ENCODE measurements around the gene CTDSPL. TPM values are rescaled to one million over a fixed set of nuclear protein-coding genes. Genes with fewer than 3 reads are reported as not detected.

Gene CTDSPL
- total and polyA plus RNA-seq, 5 donors from 2014 or later: 0.08 to 1.7 TPM; not detected in 3

DNA sequence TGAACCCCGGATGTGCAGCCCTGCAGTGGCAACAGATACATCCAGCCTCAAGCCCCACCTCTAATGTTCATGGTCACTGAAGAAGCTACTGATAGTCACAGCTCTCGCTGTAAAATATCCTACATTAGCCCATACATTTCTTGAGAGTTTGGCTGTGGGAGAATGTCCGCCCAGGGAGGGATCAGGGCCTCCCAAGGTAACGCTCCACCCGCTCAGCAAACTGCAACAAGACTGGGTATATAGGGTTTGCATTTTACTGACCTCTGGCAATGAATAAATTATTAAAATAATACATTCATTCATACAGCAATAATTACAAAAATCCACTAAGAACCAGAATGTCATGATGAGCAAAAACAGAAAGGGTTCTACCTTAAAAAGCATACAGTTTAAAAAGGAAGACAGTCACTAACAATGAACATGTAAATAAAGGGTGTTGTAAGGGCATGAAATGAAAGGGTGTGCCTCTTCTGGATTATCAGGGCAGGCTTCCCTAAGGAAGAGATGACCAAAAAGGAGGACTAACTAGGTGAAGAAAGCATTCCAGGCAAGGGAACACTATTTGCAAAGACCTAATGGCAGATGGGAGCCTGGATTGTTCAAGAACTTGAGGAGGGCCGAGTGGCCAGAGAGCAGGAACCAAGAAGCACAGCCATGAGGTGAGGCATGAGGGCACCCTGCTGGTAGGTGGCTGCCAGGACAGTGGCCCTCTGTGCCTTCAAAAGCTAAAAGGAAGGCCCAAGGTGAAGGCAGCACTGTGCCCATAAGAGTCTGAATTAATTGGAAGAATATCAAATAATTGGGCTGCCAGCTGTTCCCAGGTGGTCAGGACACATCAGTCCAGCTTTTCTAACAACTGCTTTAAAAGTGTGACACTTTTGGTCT lies 28.1 kb upstream of the CTDSPL start:
- DNase-seq: no peak
- no peak overlapping the region for H3K27ac ChIP-seq (ENCODE audit: insufficient read depth, low read length, poor library complexity, severe bottlenecking)
- H3K9me3 Mint-ChIP-seq: peaks cover 0 to 4% (median 0%) of the 10 kb centered on the region in 7 donors
- H3K36me3 Mint-ChIP-seq: no peaks in the 10 kb centered on the region
- no peaks in the 10 kb centered on the region for H3K4me1 ChIP-seq (ENCODE audit: control insufficient read depth, insufficient read depth, low read length, poor library complexity, severe bottlenecking)
- no peak overlapping the region for H3K4me3 Mint-ChIP-seq
- peaks cover 6% of the 10 kb centered on the region for H3K27me3 ChIP-seq (ENCODE audit: control insufficient read depth, insufficient read depth, low read length)
- H3K36me3 ChIP-seq (ENCODE audit: control insufficient read depth, insufficient read depth, low read length): no peaks in the 10 kb centered on the region
- no peaks in the 10 kb centered on the region for H3K9me3 ChIP-seq (ENCODE audit: control insufficient read depth in 2 of 2, low read length in 2 of 2)
- no peaks in the 10 kb centered on the region for H3K4me1 Mint-ChIP-seq
- no peak for ATAC-seq (ENCODE audit: low read depth in 2 of 2)
- H3K4me3 ChIP-seq (ENCODE audit: low read depth, low read length): no peak overlapping the region
- no peak overlapping the region for H3K27ac Mint-ChIP-seq
- peaks cover 23% of the 10 kb centered on the region for H3K27me3 Mint-ChIP-seq

DNA sequence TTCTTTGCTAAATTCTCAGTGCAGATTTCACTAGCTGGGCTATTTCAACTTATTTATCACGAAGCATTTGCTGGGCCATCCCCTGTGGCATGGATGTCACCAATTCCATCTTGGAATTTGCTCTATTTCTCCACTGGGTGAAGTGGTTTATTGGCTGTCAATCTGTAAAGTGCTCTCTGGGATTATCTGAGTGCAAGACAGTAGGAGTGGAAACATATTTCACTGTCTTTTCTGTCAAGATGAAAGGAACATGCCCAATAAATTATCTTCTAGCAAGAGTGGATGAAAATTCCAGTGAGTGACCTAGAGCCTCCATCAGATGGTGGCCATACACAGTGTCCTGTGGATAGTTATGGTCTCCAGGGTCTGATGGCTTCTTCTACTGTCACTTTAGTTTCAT lies 25.1 kb upstream of the CTDSPL start:
- no peaks in the 10 kb centered on the region for H3K36me3 Mint-ChIP-seq
- H3K4me3 ChIP-seq (ENCODE audit: low read depth, low read length): no peak overlapping the region
- H3K27me3 Mint-ChIP-seq: peaks cover 13% of the 10 kb centered on the region

DNA sequence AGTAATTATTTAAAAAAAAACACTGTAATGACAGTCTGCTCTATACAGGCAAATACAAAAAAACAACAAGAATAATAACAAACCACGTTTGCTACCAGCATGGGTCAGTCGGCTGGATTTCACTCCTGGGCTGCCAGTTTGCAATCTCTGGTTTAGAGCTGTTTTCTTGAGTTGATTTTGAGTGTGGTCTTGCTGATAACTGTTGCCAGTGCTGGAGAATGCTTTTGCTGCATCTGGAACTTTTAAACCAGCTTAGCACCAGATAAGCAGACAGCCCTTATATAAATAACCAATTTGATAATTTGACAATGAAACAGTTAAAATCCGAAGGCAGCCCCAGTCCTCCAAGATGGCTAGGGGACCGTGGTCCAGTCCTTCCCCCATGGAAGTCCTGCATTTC lies 14.0 kb upstream of the CTDSPL start:
- H3K9me3 Mint-ChIP-seq: peaks cover 0 to 3% (median 0%) of the 10 kb centered on the region in 7 donors
- no peaks in the 10 kb centered on the region for H3K36me3 ChIP-seq (ENCODE audit: control insufficient read depth, insufficient read depth, low read length)
- H3K4me1 ChIP-seq (ENCODE audit: control insufficient read depth, insufficient read depth, low read length, poor library complexity, severe bottlenecking): no peaks in the 10 kb centered on the region
- H3K27me3 ChIP-seq (ENCODE audit: control insufficient read depth, insufficient read depth, low read length): no peaks in the 10 kb centered on the region
- no peaks in the 10 kb centered on the region for H3K36me3 Mint-ChIP-seq
- no peak overlapping the region for H3K4me3 ChIP-seq (ENCODE audit: low read depth, low read length)
- no peak overlapping the region for H3K4me3 Mint-ChIP-seq
- H3K27ac ChIP-seq (ENCODE audit: insufficient read depth, low read length, poor library complexity, severe bottlenecking): no peak overlapping the region
- no peaks in the 10 kb centered on the region for H3K9me3 ChIP-seq (ENCODE audit: control insufficient read depth in 2 of 2, low read length in 2 of 2)
- H3K27me3 Mint-ChIP-seq: peaks cover 13% of the 10 kb centered on the region
- H3K4me1 Mint-ChIP-seq: no peaks in the 10 kb centered on the region
- no peak overlapping the region for H3K27ac Mint-ChIP-seq
- no peak for DNase-seq
- no peak for ATAC-seq (ENCODE audit: low read depth in 2 of 2)

More for the DNA sequence above, 25.1 kb upstream of the CTDSPL start:
- Mint-ChIP-seq H3K9me3 (peaks cover 0 to 4% (median 0%) of the 10 kb centered on the region in 7 donors), H3K4me1 (no peaks in the 10 kb centered on the region), H3K4me3 (no peak overlapping the region), H3K27ac (no peak overlapping the region)
- no peaks in the 10 kb centered on the region for H3K4me1 ChIP-seq (ENCODE audit: control insufficient read depth, insufficient read depth, low read length, poor library complexity, severe bottlenecking)
- H3K27ac ChIP-seq (ENCODE audit: insufficient read depth, low read length, poor library complexity, severe bottlenecking): no peak overlapping the region
- H3K36me3 ChIP-seq (ENCODE audit: control insufficient read depth, insufficient read depth, low read length): no peaks in the 10 kb centered on the region
- ATAC-seq (ENCODE audit: low read depth in 2 of 2) (no peak), DNase-seq (no peak)
- H3K27me3 ChIP-seq (ENCODE audit: control insufficient read depth, insufficient read depth, low read length): peaks cover 3% of the 10 kb centered on the region
- H3K9me3 ChIP-seq (ENCODE audit: control insufficient read depth in 2 of 2, low read length in 2 of 2): no peaks in the 10 kb centered on the region

DNA sequence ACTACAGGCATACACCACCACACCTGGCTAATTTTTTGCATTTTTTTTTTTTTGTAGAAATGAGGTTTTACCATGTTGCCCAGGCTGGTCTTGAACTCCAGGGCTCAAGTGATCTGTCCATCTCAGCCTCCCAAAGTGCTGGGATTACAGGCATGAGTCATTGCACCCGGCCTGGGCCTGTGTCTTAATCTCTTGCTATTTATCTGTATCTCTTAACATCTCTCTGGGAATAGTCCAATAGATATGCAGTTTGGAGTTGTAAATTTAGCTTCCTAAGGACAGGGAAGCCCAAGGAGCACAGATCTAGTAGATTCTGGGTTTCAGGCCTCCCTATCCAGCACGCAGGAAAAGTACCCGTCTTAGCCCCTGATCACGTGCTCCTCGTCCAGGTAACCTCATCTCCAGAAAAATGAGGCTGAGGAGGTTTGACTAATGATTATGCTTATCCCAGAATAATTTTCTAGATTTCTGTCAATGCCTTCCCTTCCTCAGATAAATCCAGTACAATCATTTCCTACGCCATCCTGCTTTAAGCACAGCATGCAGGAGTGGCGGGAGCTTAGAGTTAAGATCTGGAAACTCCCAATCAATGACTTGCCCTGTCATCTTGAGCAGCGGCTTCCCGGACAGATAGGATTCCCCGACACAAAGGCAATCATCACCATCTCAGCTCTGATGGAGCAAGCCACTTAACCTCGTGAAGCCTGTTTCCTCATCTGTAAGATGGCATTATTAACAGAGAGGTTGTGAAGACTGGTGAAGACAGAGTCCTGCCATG lies 12.3 kb upstream of the CTDSPL start:
- Histone ChIP-seq H3K4me1 (ENCODE audit: control insufficient read depth, insufficient read depth, low read length, poor library complexity, severe bottlenecking) (no peaks in the 10 kb centered on the region), H3K36me3 (ENCODE audit: control insufficient read depth, insufficient read depth, low read length) (no peaks in the 10 kb centered on the region), H3K27ac (ENCODE audit: insufficient read depth, low read length, poor library complexity, severe bottlenecking) (no peak overlapping the region), H3K9me3 (ENCODE audit: control insufficient read depth in 2 of 2, low read length in 2 of 2) (no peaks in the 10 kb centered on the region), H3K27me3 (ENCODE audit: control insufficient read depth, insufficient read depth, low read length) (no peaks in the 10 kb centered on the region), H3K4me3 (ENCODE audit: low read depth, low read length) (no peak overlapping the region)
- Mint-ChIP-seq H3K36me3 (no peaks in the 10 kb centered on the region), H3K9me3 (peaks cover 0 to 2% (median 0%) of the 10 kb centered on the region in 7 donors), H3K4me3 (no peak overlapping the region), H3K27ac (no peak overlapping the region), H3K4me1 (no peaks in the 10 kb centered on the region), H3K27me3 (peaks cover 6% of the 10 kb centered on the region)
- DNase-seq (no peak), ATAC-seq (ENCODE audit: low read depth in 2 of 2) (no peak)

DNA sequence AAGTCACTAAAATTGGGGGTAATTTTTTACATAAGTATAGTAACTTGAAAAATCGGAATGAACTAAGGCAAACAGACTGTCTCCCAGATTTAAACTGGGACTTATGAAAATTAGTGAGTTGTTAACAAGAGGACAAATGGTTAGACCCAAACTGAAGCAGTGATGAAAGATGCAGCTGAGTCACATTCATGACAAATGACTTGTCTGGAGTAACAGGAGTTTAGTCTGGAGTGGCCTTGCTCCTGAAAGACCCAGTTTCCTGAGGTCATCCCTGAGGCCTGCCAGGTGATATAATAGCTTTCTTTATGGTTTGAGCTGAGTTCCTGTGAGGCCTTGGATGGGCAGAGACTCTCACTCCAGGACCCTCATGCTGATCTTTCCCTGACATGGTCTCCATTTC lies 9.6 kb upstream of the CTDSPL start:
- Mint-ChIP-seq H3K4me3 (no peak overlapping the region), H3K27ac (no peak overlapping the region), H3K9me3 (peaks cover 0 to 2% (median 0%) of the 10 kb centered on the region in 7 donors), H3K36me3 (no peaks in the 10 kb centered on the region), H3K27me3 (peaks cover 10% of the 10 kb centered on the region), H3K4me1 (no peaks in the 10 kb centered on the region)
- Histone ChIP-seq H3K27me3 (ENCODE audit: control insufficient read depth, insufficient read depth, low read length) (no peaks in the 10 kb centered on the region), H3K4me3 (ENCODE audit: low read depth, low read length) (no peak overlapping the region), H3K4me1 (ENCODE audit: control insufficient read depth, insufficient read depth, low read length, poor library complexity, severe bottlenecking) (no peaks in the 10 kb centered on the region), H3K27ac (ENCODE audit: insufficient read depth, low read length, poor library complexity, severe bottlenecking) (no peak overlapping the region), H3K9me3 (ENCODE audit: control insufficient read depth in 2 of 2, low read length in 2 of 2) (no peaks in the 10 kb centered on the region), H3K36me3 (ENCODE audit: control insufficient read depth, insufficient read depth, low read length) (no peaks in the 10 kb centered on the region)
- no peak for DNase-seq
- ATAC-seq (ENCODE audit: low read depth in 2 of 2): no peak

DNA sequence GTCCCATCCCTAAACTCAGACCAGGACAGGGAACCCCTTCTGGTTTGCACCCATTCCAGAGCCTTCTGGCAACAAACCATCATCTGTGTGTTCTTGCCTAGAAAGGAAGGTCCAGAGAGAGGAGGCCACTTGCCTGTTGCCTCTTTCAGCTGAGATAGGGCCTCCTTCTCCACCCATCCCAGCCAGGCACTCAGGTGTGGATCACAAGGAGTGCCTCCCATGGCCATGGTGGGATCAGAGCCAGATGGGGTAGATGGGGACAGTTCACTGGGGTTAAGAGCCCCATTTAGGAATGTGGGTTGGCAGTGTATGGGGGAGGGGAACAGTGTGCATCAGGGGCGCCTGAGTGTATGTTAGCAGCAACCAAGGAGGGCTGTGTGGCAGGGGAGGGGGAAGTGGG lies 8.9 kb upstream of the CTDSPL start:
- Mint-ChIP-seq H3K9me3 (peaks cover 0 to 2% (median 0%) of the 10 kb centered on the region in 7 donors), H3K4me1 (no peaks in the 10 kb centered on the region), H3K4me3 (no peak overlapping the region), H3K27ac (no peak overlapping the region), H3K27me3 (peaks cover 10% of the 10 kb centered on the region), H3K36me3 (no peaks in the 10 kb centered on the region)
- Histone ChIP-seq H3K36me3 (ENCODE audit: control insufficient read depth, insufficient read depth, low read length) (no peaks in the 10 kb centered on the region), H3K4me1 (ENCODE audit: control insufficient read depth, insufficient read depth, low read length, poor library complexity, severe bottlenecking) (no peaks in the 10 kb centered on the region), H3K4me3 (ENCODE audit: low read depth, low read length) (no peak overlapping the region), H3K9me3 (ENCODE audit: control insufficient read depth in 2 of 2, low read length in 2 of 2) (no peaks in the 10 kb centered on the region), H3K27me3 (ENCODE audit: control insufficient read depth, insufficient read depth, low read length) (no peaks in the 10 kb centered on the region), H3K27ac (ENCODE audit: insufficient read depth, low read length, poor library complexity, severe bottlenecking) (no peak overlapping the region)
- ATAC-seq (ENCODE audit: low read depth in 2 of 2): no peak
- DNase-seq: no peak

DNA sequence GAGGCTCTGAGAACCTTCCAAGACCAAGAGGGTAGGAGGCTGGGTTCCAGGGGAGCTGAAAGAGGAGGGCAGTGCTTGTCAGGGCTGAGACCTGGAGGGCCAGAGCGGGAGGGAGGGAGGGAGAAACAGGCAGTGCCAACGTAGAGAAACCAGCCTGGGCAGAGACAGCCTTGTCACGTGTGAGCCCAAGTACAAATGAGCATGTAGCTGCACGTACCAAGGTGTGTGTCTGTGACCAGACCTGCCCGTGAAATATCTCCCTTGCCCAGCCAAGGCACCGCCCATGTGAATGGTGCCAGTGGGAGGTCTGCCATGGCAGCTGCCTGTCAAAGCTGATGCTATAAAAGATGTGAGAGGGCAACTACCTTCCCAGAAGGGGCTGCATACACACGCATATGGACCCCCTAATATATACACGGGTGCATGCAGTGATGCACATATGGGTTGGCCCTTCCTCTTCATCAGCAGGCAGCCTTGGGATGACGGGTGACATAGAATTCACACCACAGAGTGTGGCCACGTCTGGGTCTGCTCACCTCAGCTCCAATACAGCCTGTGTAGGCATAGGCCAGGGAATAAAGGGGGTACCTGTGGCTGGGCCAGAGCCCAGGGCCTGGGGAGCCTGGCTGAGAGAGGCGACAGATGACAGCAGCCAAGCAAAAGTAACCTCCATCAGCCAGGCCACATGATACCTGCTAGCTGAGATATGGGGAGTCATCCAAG lies 7.8 kb upstream of the CTDSPL start:
- ATAC-seq (ENCODE audit: low read depth in 2 of 2): no peak
- H3K27ac Mint-ChIP-seq: no peak overlapping the region
- H3K4me1 Mint-ChIP-seq: no peaks in the 10 kb centered on the region
- H3K36me3 Mint-ChIP-seq: no peaks in the 10 kb centered on the region
- DNase-seq: no peak
- Histone ChIP-seq H3K36me3 (ENCODE audit: control insufficient read depth, insufficient read depth, low read length) (no peaks in the 10 kb centered on the region), H3K4me1 (ENCODE audit: control insufficient read depth, insufficient read depth, low read length, poor library complexity, severe bottlenecking) (no peaks in the 10 kb centered on the region), H3K4me3 (ENCODE audit: low read depth, low read length) (no peak overlapping the region), H3K27me3 (ENCODE audit: control insufficient read depth, insufficient read depth, low read length) (peaks cover 3% of the 10 kb centered on the region), H3K9me3 (ENCODE audit: control insufficient read depth in 2 of 2, low read length in 2 of 2) (no peaks in the 10 kb centered on the region), H3K27ac (ENCODE audit: insufficient read depth, low read length, poor library complexity, severe bottlenecking) (no peak overlapping the region)
- H3K9me3 Mint-ChIP-seq: peaks cover 0 to 2% (median 0%) of the 10 kb centered on the region in 7 donors
- no peak overlapping the region for H3K4me3 Mint-ChIP-seq
- peaks cover 10% of the 10 kb centered on the region for H3K27me3 Mint-ChIP-seq
